GM23338 (cell line): ENCODE data around the gene SLC2A11.

Experiments
- CREB1 ChIP-seq: fragments of 250-450 bp; sonication (Bioruptor Pico); IDR thresholded peaks from 2 replicates; pipeline ENCODE4 v1.5.0; 2020; ENCODE audit warnings: low read depth, mild to moderate bottlenecking, moderate library complexity
- EZH2 ChIP-seq: fragments of 200-600 bp; sonication (generic); IDR thresholded peaks from one replicate; pipeline ENCODE4 v1.8.0; 2017; ENCODE audit warnings: antibody characterized with exemption, mild to moderate bottlenecking, low read depth; ENCODE audit not compliant: unreplicated experiment
- EZH2phosphoT487 ChIP-seq: fragments of 200-600 bp; sonication (generic); IDR thresholded peaks from one replicate; pipeline ENCODE4 v1.8.1; 2018; ENCODE audit warnings: antibody characterized with exemption; ENCODE audit not compliant: unreplicated experiment
- JUNB ChIP-seq: IDR thresholded peaks from one replicate; pipeline ENCODE4 v1.6.1; 2016; ENCODE audit warnings: antibody characterized with exemption; ENCODE audit not compliant: unreplicated experiment
- POLR2AphosphoS5 ChIP-seq: IDR thresholded peaks from 2 replicates; pipeline ENCODE4 v1.6.1; 2016; ENCODE audit warnings: antibody characterized with exemption, low read depth
- REST ChIP-seq: IDR thresholded peaks from one replicate; pipeline ENCODE4 v1.6.1; 2018; ENCODE audit warnings: antibody characterized with exemption; ENCODE audit not compliant: unreplicated experiment
- ZNF114 ChIP-seq: fragments of 250-450 bp; sonication (Bioruptor Pico); IDR thresholded peaks from 2 replicates; pipeline ENCODE4 v1.5.0; 2020; ENCODE audit warnings: mild to moderate bottlenecking, moderate library complexity
- TF ChIP-seq, protein P1 (sequence below), 2 experiments: fragments of 200-600 bp in 1 of 2; sonication (generic) in 1 of 2; conservative IDR thresholded peaks; 2 replicates each; pipeline versions ENCODE4 v1.5.1 to v1.6.1; 2016 to 2017; ENCODE audit warnings: antibody characterized with exemption in 2 of 2, low read depth in 2 of 2, mild to moderate bottlenecking in 2 of 2, moderate library complexity in 1 of 2

GRCh38 chr22:23913306-23913660 is 55.6 kb downstream of the SLC2A11 start:
- TF ChIP-seq, protein P1, sequence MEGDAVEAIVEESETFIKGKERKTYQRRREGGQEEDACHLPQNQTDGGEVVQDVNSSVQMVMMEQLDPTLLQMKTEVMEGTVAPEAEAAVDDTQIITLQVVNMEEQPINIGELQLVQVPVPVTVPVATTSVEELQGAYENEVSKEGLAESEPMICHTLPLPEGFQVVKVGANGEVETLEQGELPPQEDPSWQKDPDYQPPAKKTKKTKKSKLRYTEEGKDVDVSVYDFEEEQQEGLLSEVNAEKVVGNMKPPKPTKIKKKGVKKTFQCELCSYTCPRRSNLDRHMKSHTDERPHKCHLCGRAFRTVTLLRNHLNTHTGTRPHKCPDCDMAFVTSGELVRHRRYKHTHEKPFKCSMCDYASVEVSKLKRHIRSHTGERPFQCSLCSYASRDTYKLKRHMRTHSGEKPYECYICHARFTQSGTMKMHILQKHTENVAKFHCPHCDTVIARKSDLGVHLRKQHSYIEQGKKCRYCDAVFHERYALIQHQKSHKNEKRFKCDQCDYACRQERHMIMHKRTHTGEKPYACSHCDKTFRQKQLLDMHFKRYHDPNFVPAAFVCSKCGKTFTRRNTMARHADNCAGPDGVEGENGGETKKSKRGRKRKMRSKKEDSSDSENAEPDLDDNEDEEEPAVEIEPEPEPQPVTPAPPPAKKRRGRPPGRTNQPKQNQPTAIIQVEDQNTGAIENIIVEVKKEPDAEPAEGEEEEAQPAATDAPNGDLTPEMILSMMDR (conservative IDR thresholded peaks at IDR 0.05; ENCODE audit: low read depth in 2 of 2), result no peak
- no peak for TF ChIP-seq POLR2AphosphoS5
- no peak for TF ChIP-seq CREB1 (CRISPR knock-in tag)
- no peak for TF ChIP-seq EZH2phosphoT487
- no peak for TF ChIP-seq ZNF114 (CRISPR knock-in tag)
- no peak for TF ChIP-seq JUNB
- no peak for TF ChIP-seq EZH2
- no peak for TF ChIP-seq REST
